ENCODE measurements around the gene ISY1. TPM values are rescaled to one million over a fixed set of nuclear protein-coding genes. Genes with fewer than 3 reads are reported as not detected.

ISY1 gene
- total and polyA plus RNA-seq, 2 donors (not counting 1 experiment from before 2014, with no cell fraction given): 26.4 to 49.6 TPM

GRCh38 chr3:129107793-129108192 lies 53.1 kb downstream of the ISY1 start:
- intact Hi-C loops (cut with micrococcal nuclease): no loop called here
- no peak overlapping the region for H3K27ac ChIP-seq (ENCODE audit: low read length in 2 of 2)
- TF ChIP-seq CTCF (IDR thresholded peaks at IDR 0.05) (no peak), EZH2 (IDR thresholded peaks at IDR 0.05; ENCODE audit: borderline replicate concordance, insufficient read depth, low read depth, low read length, poor library complexity, severe bottlenecking) (no peak)
- H3K36me3 ChIP-seq (replicated peaks in 1 of 2; ENCODE audit: control extremely low read depth in 1 of 2, control insufficient read depth in 1 of 2, extremely low read depth in 1 of 2, insufficient read depth in 2 of 2, low read length in 1 of 2): peaks cover 0 to 20% of the 10 kb centered on the region in 2 experiments
- H3K9me3 ChIP-seq (ENCODE audit: control extremely low read depth in 1 of 3, control insufficient read depth in 2 of 3, insufficient read depth in 1 of 3, low read length in 2 of 3): no peaks in the 10 kb centered on the region
- H3K27ac Mint-ChIP-seq: no peak overlapping the region
- no peak for ATAC-seq (ENCODE audit: low read depth)
- POLR2A ChIA-PET: no interaction called here
- no peaks in the 10 kb centered on the region for H3K4me1 Mint-ChIP-seq
- H3K4me3 Mint-ChIP-seq: no peak overlapping the region
- no peaks in the 10 kb centered on the region for H3K9me3 Mint-ChIP-seq (ENCODE audit: insufficient read depth)
- H3K79me2 ChIP-seq (ENCODE audit: control insufficient read depth, insufficient read depth, low read length): peaks cover 87% of the 10 kb centered on the region
- H3K9ac ChIP-seq (ENCODE audit: low read length): no peak overlapping the region
- CTCF ChIA-PET: no interaction called here
- no peak overlapping the region for H3K4me3 ChIP-seq (ENCODE audit: control extremely low read depth in 1 of 5, extremely low read depth in 1 of 5, insufficient read depth in 1 of 5, low read depth in 2 of 5, low read length in 4 of 5)
- 95% methylated on average over 8 of the region's 8 CpGs for WGBS (ENCODE audit: insufficient coverage)
- no peaks in the 10 kb centered on the region for H3K27me3 Mint-ChIP-seq
- H3K4me2 ChIP-seq (replicated peaks; ENCODE audit: low read depth, low read length, poor library complexity, severe bottlenecking): no peak overlapping the region
- H4K20me1 ChIP-seq (ENCODE audit: control insufficient read depth, insufficient read depth, low read length, poor library complexity, severe bottlenecking): peaks cover 56% of the 10 kb centered on the region
- H3K27me3 ChIP-seq (replicated peaks in 1 of 4; ENCODE audit: control extremely low read depth in 1 of 4, control insufficient read depth in 3 of 4, insufficient read depth in 4 of 4, low read length in 3 of 4): no peaks in the 10 kb centered on the region
- no peaks in the 10 kb centered on the region for H3K4me1 ChIP-seq (ENCODE audit: control insufficient read depth in 2 of 2, insufficient read depth in 2 of 2, low read length in 2 of 2)
- H2AFZ ChIP-seq (ENCODE audit: insufficient read depth, low read depth, low read length, poor library complexity, severe bottlenecking): no peak overlapping the region
- DNase-seq: no peak

DNA sequence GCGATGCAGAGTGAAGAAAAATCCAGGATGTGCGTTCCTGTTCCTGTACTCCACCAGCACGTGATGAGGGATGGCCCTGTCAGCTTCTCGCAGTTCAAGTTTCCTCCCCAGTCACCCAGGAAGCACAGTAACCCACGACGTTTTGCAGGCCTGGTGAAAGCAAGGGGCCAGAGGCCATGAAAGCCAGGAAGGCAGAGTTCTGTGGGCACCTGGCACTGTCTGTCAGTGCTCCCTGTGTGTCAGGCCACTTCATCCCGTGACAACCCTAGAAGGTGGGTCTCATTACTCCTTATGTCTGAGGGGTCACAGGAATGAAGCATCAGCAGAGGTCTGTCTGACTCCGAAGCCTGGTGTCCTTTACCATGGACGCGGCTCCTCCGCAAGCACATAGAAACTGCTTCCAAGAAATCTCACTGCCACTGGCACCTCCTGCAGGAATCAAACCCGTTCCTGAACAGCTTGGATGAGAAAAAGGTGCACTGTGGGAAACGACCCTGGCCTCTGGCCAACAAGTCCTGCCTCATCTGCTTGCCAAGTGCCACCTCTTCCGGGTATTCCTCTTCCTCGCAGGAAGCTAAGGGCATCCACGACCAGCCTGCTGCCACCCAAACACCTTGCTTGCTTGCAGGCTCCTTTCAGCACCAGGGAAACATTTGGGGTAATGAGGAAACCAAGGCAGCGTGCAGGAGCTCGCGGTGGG lies 53.8 kb downstream of the ISY1 start:
- H2AFZ ChIP-seq (ENCODE audit: insufficient read depth, low read depth, low read length, poor library complexity, severe bottlenecking): no peak overlapping the region
- H3K79me2 ChIP-seq (ENCODE audit: control insufficient read depth, insufficient read depth, low read length): peaks cover 85% of the 10 kb centered on the region
- H3K9ac ChIP-seq (ENCODE audit: low read length): no peak overlapping the region
- no peaks in the 10 kb centered on the region for H3K4me1 ChIP-seq (ENCODE audit: control insufficient read depth in 2 of 2, insufficient read depth in 2 of 2, low read length in 2 of 2)
- H3K36me3 ChIP-seq (replicated peaks in 1 of 2; ENCODE audit: control extremely low read depth in 1 of 2, control insufficient read depth in 1 of 2, extremely low read depth in 1 of 2, insufficient read depth in 2 of 2, low read length in 1 of 2): peaks cover 0 to 20% of the 10 kb centered on the region in 2 experiments
- 91% methylated on average over 17 of the region's 19 CpGs for WGBS (ENCODE audit: insufficient coverage)
- no peaks in the 10 kb centered on the region for H3K4me1 Mint-ChIP-seq
- H3K9me3 Mint-ChIP-seq (ENCODE audit: insufficient read depth): no peaks in the 10 kb centered on the region
- H3K4me3 ChIP-seq (ENCODE audit: control extremely low read depth in 1 of 5, extremely low read depth in 1 of 5, insufficient read depth in 1 of 5, low read depth in 2 of 5, low read length in 4 of 5): no peak overlapping the region
- ChIA-PET POLR2A (no interaction called here), CTCF (no interaction called here)
- TF ChIP-seq EZH2 (IDR thresholded peaks at IDR 0.05; ENCODE audit: borderline replicate concordance, insufficient read depth, low read depth, low read length, poor library complexity, severe bottlenecking) (no peak), CTCF (IDR thresholded peaks at IDR 0.05) (no peak)
- H4K20me1 ChIP-seq (ENCODE audit: control insufficient read depth, insufficient read depth, low read length, poor library complexity, severe bottlenecking): peaks cover 53% of the 10 kb centered on the region
- intact Hi-C loops (cut with micrococcal nuclease): no loop called here
- H3K27me3 Mint-ChIP-seq: no peaks in the 10 kb centered on the region
- H3K27ac ChIP-seq (ENCODE audit: low read length in 2 of 2): no peak overlapping the region
- no peak overlapping the region for H3K27ac Mint-ChIP-seq
- DNase-seq (no peak), ATAC-seq (ENCODE audit: low read depth) (no peak)
- H3K4me3 Mint-ChIP-seq: no peak overlapping the region
- no peak overlapping the region for H3K4me2 ChIP-seq (replicated peaks; ENCODE audit: low read depth, low read length, poor library complexity, severe bottlenecking)
- no peaks in the 10 kb centered on the region for H3K9me3 ChIP-seq (ENCODE audit: control extremely low read depth in 1 of 3, control insufficient read depth in 2 of 3, insufficient read depth in 1 of 3, low read length in 2 of 3)
- H3K27me3 ChIP-seq (replicated peaks in 1 of 4; ENCODE audit: control extremely low read depth in 1 of 4, control insufficient read depth in 3 of 4, insufficient read depth in 4 of 4, low read length in 3 of 4): no peaks in the 10 kb centered on the region

Data from B cell (primary cell).